ENCODE results near the gene LNX2. TPM values are rescaled to one million over a fixed set of nuclear protein-coding genes. Genes with fewer than 3 reads are reported as not detected.

Gene LNX2
- total RNA-seq (2021; ENCODE audit: unreplicated experiment) (12.1 TPM), Bru-seq, nascent RNA (percentile 79 among the genes with signal in this experiment), BruChase-seq, experiment 1, labeled RNA remaining after a 6-hour chase (percentile 68 among the genes with signal in this experiment), BruChase-seq, experiment 2, labeled RNA remaining after a 2-hour chase (percentile 79 among the genes with signal in this experiment)
- polyA plus RNA-seq (2012): 6.9 and 8.4 TPM in 2 replicates
- long read RNA-seq, full-length matches to known transcripts: 8 of 22 reads
- long read RNA-seq, partial matches to known transcripts: 7 of 22 reads
- long read RNA-seq, other reads (novel, unspliced or antisense): 7 of 22 reads

- peak within 1 kb of the TSS; percentile 97 for H3K9ac ChIP-seq (ENCODE audit: low read length)
- H2AFZ ChIP-seq (ENCODE audit: low read depth, low read length, poor library complexity, severe bottlenecking): no peak within 1 kb of the TSS
- no peaks in the 10 kb centered on the region for H3K9me3 ChIP-seq (ENCODE audit: control insufficient read depth in 1 of 2, insufficient read depth in 1 of 2, low read depth in 1 of 2, low read length in 2 of 2)
- POLR2A ChIA-PET: interaction anchor here (0.8 to 1.9 kb wide), 7 partner anchors 9 to 88 kb away, joined by 3 to 11 read pairs (median 4); no protein-coding TSS in a partner anchor
- RAD21 ChIA-PET (ENCODE audit: low non-redundant PET in 1 of 2, low total read pairs in 2 of 2, uncharacterized antibody in 2 of 2, unreplicated experiment in 2 of 2): interaction anchor here in 1 of 2 experiments (0.7 kb wide), 1 partner anchor 19 kb away, joined by 4 read pairs; no protein-coding TSS in a partner anchor
- peak within 1 kb of the TSS; percentile 85 to 96 for H3K4me3 ChIP-seq (replicated peaks in 1 of 2; ENCODE audit: low read depth in 1 of 2, low read length in 2 of 2)
- H3K27ac ChIP-seq (ENCODE audit: low read depth, low read length): peak within 1 kb of the TSS; percentile 99
- H3K36me3 ChIP-seq (ENCODE audit: control insufficient read depth in 1 of 2, insufficient read depth in 2 of 2, low read length in 2 of 2): peaks cover 6 to 19% of the 10 kb centered on the region in 2 experiments; a peak in 3 of 4 replicates
- no peak for TF ChIP-seq ELF1 (IDR thresholded peaks at IDR 0.05; ENCODE audit: borderline replicate concordance, low read depth)
- TF ChIP-seq FOSL1 (IDR thresholded peaks at IDR 0.05; ENCODE audit: low read depth): no peak
- TF ChIP-seq POLR2AphosphoS5 (IDR thresholded peaks at IDR 0.05; ENCODE audit: low read depth, low read length): peak; percentile 57
- no peak for TF ChIP-seq EZH2 (IDR thresholded peaks at IDR 0.05)
- TF ChIP-seq ZFX (IDR thresholded peaks at IDR 0.05): peak; percentile 51
- peak; percentile 46 for TF ChIP-seq POLR2A (IDR thresholded peaks at IDR 0.05; ENCODE audit: borderline replicate concordance, extremely low read depth, insufficient read depth, insufficient read length)
- no peak for TF ChIP-seq ATF3 (IDR thresholded peaks at IDR 0.05)
- TF ChIP-seq YY1 (IDR thresholded peaks at IDR 0.05; ENCODE audit: extremely low read depth, insufficient replicate concordance, low read depth, low read length): no peak
- no peak for TF ChIP-seq EZH2phosphoT487 (IDR thresholded peaks at IDR 0.05; ENCODE audit: borderline replicate concordance)
- no peak for TF ChIP-seq TCF7L2 (IDR thresholded peaks at IDR 0.05; ENCODE audit: borderline replicate concordance, extremely low read depth, insufficient read depth, insufficient read length)
- TF ChIP-seq JUND (IDR thresholded peaks at IDR 0.05): no peak
- TF ChIP-seq MAX (IDR thresholded peaks at IDR 0.05): no peak
- TF ChIP-seq EGR1 (IDR thresholded peaks at IDR 0.05; ENCODE audit: low read depth): no peak
- no peak for TF ChIP-seq ZNF274 (IDR thresholded peaks at IDR 0.05; ENCODE audit: low read depth, low read length)
- no peak for TF ChIP-seq SP1 (IDR thresholded peaks at IDR 0.05; ENCODE audit: low read depth)
- TF ChIP-seq CBX3 (IDR thresholded peaks at IDR 0.05; ENCODE audit: low read depth): no peak
- intact Hi-C loops (cut with micrococcal nuclease): loop anchor here (5.0 to 10.0 kb wide), 2 partner anchors 168 to 226 kb away; partner anchors contain the start of gene MTIF3
- CTCF ChIA-PET: interaction anchor here (0.9 to 1.7 kb wide), 6 partner anchors 9 to 333 kb away, joined by 3 to 7 read pairs (median 3); no protein-coding TSS in a partner anchor
- no TSS peak for BruUV-seq (replicated peaks)
- H3K27me3 ChIP-seq (ENCODE audit: insufficient read depth, low read length): no peaks in the 10 kb centered on the region
- ATAC-seq (peak; percentile 89), DNase-seq (ENCODE audit: low read depth, low spot score) (peak; percentile 90)
- H3K79me2 ChIP-seq (ENCODE audit: insufficient read depth, low read length): peaks cover 82% of the 10 kb centered on the region
- H3K4me2 ChIP-seq (ENCODE audit: low read length): peak within 1 kb of the TSS; percentile 91
- H3K9me2 ChIP-seq (ENCODE audit: insufficient read depth): no peaks in the 10 kb centered on the region
- H4K20me1 ChIP-seq (ENCODE audit: insufficient read depth): peaks cover 5% of the 10 kb centered on the region; the same call in 1 of the 2 replicates
- H3K4me1 ChIP-seq (ENCODE audit: control insufficient read depth in 1 of 2, insufficient read depth in 2 of 2, low read length in 2 of 2): peaks cover 12 to 23% of the 10 kb centered on the region in 2 experiments
These were observed at the start of gene LNX2 for GRCh38 chr13:27620377-27621115. LNX2 (minus strand) TSS chr13:27620529; CDS start chr13:27581703, 38,826 bp downstream.
